ENCODE data around the gene NDUFAF4. TPM values are rescaled to one million over a fixed set of nuclear protein-coding genes. Genes with fewer than 3 reads are reported as not detected.

The NDUFAF4 gene
- total and polyA plus RNA-seq, 2 of the 8 experiments (the other 6 are each of a cell fraction or from before 2014, with no cell fraction given) = 21.9 to 84.4 TPM

DNA sequence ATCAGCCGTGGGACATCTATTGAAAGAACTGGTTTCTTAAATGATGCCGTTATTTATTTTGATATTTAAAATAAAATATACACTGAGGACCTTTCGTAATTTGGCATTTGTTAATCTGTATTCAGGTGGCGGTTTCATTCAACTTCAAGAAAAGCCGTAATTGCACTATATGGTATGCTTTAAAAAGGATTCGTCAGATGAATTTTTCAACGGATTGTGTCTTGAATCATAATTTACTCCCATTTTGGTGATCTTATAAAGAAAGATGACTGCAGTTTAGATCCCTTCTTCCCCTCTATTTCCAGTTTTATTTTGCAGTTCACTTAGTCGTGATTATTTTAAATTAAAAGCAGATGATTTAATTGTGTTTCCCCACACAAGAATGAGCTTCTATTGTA, 27.6 kb upstream of the NDUFAF4 start (continued):
- TF ChIP-seq, protein P1, sequence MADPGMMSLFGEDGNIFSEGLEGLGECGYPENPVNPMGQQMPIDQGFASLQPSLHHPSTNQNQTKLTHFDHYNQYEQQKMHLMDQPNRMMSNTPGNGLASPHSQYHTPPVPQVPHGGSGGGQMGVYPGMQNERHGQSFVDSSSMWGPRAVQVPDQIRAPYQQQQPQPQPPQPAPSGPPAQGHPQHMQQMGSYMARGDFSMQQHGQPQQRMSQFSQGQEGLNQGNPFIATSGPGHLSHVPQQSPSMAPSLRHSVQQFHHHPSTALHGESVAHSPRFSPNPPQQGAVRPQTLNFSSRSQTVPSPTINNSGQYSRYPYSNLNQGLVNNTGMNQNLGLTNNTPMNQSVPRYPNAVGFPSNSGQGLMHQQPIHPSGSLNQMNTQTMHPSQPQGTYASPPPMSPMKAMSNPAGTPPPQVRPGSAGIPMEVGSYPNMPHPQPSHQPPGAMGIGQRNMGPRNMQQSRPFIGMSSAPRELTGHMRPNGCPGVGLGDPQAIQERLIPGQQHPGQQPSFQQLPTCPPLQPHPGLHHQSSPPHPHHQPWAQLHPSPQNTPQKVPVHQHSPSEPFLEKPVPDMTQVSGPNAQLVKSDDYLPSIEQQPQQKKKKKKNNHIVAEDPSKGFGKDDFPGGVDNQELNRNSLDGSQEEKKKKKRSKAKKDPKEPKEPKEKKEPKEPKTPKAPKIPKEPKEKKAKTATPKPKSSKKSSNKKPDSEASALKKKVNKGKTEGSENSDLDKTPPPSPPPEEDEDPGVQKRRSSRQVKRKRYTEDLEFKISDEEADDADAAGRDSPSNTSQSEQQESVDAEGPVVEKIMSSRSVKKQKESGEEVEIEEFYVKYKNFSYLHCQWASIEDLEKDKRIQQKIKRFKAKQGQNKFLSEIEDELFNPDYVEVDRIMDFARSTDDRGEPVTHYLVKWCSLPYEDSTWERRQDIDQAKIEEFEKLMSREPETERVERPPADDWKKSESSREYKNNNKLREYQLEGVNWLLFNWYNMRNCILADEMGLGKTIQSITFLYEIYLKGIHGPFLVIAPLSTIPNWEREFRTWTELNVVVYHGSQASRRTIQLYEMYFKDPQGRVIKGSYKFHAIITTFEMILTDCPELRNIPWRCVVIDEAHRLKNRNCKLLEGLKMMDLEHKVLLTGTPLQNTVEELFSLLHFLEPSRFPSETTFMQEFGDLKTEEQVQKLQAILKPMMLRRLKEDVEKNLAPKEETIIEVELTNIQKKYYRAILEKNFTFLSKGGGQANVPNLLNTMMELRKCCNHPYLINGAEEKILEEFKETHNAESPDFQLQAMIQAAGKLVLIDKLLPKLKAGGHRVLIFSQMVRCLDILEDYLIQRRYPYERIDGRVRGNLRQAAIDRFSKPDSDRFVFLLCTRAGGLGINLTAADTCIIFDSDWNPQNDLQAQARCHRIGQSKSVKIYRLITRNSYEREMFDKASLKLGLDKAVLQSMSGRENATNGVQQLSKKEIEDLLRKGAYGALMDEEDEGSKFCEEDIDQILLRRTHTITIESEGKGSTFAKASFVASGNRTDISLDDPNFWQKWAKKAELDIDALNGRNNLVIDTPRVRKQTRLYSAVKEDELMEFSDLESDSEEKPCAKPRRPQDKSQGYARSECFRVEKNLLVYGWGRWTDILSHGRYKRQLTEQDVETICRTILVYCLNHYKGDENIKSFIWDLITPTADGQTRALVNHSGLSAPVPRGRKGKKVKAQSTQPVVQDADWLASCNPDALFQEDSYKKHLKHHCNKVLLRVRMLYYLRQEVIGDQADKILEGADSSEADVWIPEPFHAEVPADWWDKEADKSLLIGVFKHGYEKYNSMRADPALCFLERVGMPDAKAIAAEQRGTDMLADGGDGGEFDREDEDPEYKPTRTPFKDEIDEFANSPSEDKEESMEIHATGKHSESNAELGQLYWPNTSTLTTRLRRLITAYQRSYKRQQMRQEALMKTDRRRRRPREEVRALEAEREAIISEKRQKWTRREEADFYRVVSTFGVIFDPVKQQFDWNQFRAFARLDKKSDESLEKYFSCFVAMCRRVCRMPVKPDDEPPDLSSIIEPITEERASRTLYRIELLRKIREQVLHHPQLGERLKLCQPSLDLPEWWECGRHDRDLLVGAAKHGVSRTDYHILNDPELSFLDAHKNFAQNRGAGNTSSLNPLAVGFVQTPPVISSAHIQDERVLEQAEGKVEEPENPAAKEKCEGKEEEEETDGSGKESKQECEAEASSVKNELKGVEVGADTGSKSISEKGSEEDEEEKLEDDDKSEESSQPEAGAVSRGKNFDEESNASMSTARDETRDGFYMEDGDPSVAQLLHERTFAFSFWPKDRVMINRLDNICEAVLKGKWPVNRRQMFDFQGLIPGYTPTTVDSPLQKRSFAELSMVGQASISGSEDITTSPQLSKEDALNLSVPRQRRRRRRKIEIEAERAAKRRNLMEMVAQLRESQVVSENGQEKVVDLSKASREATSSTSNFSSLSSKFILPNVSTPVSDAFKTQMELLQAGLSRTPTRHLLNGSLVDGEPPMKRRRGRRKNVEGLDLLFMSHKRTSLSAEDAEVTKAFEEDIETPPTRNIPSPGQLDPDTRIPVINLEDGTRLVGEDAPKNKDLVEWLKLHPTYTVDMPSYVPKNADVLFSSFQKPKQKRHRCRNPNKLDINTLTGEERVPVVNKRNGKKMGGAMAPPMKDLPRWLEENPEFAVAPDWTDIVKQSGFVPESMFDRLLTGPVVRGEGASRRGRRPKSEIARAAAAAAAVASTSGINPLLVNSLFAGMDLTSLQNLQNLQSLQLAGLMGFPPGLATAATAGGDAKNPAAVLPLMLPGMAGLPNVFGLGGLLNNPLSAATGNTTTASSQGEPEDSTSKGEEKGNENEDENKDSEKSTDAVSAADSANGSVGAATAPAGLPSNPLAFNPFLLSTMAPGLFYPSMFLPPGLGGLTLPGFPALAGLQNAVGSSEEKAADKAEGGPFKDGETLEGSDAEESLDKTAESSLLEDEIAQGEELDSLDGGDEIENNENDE (IDR thresholded peaks at IDR 0.05; ENCODE audit: insufficient replicate concordance, low read length) = no peak
- TF ChIP-seq SIN3A (conservative IDR thresholded peaks at IDR 0.05 in 1 of 2, IDR thresholded peaks at IDR 0.05 in 1 of 2; ENCODE audit: low read depth in 1 of 2, low read length in 2 of 2) = no peak
- no peak for TF ChIP-seq GTF2F1 (IDR thresholded peaks at IDR 0.05; ENCODE audit: borderline replicate concordance, low read depth, low read length)
- no peak for TF ChIP-seq NANOG (IDR thresholded peaks at IDR 0.05; ENCODE audit: insufficient read depth, low read depth, low read length, poor library complexity, severe bottlenecking)
- no peak for TF ChIP-seq EZH2 (IDR thresholded peaks at IDR 0.05; ENCODE audit: low read depth, low read length, severe bottlenecking)
- no peak for TF ChIP-seq SP2 (IDR thresholded peaks at IDR 0.05; ENCODE audit: low read length)
- TF ChIP-seq, protein P2, sequence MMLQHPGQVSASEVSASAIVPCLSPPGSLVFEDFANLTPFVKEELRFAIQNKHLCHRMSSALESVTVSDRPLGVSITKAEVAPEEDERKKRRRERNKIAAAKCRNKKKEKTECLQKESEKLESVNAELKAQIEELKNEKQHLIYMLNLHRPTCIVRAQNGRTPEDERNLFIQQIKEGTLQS (IDR thresholded peaks at IDR 0.05; ENCODE audit: insufficient read depth, low read depth, low read length) = no peak
- TF ChIP-seq KDM5A (IDR thresholded peaks at IDR 0.05; ENCODE audit: low read length) = no peak
- TF ChIP-seq SUZ12 (IDR thresholded peaks at IDR 0.05; ENCODE audit: low read length) = no peak

All from H1 (cell line).